ENCODE measurements around the gene DIRAS2. TPM values are rescaled to one million over a fixed set of nuclear protein-coding genes. Genes with fewer than 3 reads are reported as not detected.

The DIRAS2 gene
- total and polyA plus RNA-seq, 2 of the 13 experiments (the other 11 are each of a cell fraction or from before 2014, with no cell fraction given), result not detected

GRCh38 chr9:90684106-90684505 is 41.5 kb upstream of the DIRAS2 start:
- FAIRE-seq (no peak), ATAC-seq (no peak), DNase-seq (ENCODE audit: low spot score) (no peak)
- Histone ChIP-seq H3K27ac (ENCODE audit: extremely low read length, insufficient read depth, low read length) (no peak overlapping the region), H3K9me3 (ENCODE audit: low read length) (peaks cover 5% of the 10 kb centered on the region; the same call in 1 of the 2 replicates), H3K36me3 (replicated peaks in 1 of 2; ENCODE audit: control insufficient read depth in 1 of 2, insufficient read depth in 2 of 2, low read length in 2 of 2) (no peaks in the 10 kb centered on the region), H3K4me2 (ENCODE audit: low read depth, low read length) (no peak overlapping the region), H3K27me3 (ENCODE audit: control insufficient read depth in 1 of 2, insufficient read depth in 2 of 2, low read length in 2 of 2) (no peaks in the 10 kb centered on the region; a peak in 1 of 5 replicates), H3K9ac (ENCODE audit: insufficient read depth, low read depth, low read length) (no peak overlapping the region), H4K20me1 (ENCODE audit: insufficient read depth, low read length) (no peaks in the 10 kb centered on the region), H3K4me3 (replicated peaks in 1 of 3; ENCODE audit: insufficient read depth in 1 of 3, low read depth in 2 of 3, low read length in 3 of 3) (no peak overlapping the region), H2AFZ (ENCODE audit: low read length) (no peak overlapping the region), H3K79me2 (ENCODE audit: insufficient read depth, low read length) (no peaks in the 10 kb centered on the region), H3K4me1 (ENCODE audit: insufficient read depth, low read length) (no peaks in the 10 kb centered on the region)
- ChIA-PET POLR2A (no interaction called here), CTCF (ENCODE audit: low intra/inter-chr PET ratio, low total read pairs) (no interaction called here)
- intact Hi-C loops (cut with micrococcal nuclease; ENCODE audit: unreplicated experiment), result no loop called here
- no TSS peak for BruUV-seq (replicated peaks)
- in situ Hi-C loops (cut with HindIII; ENCODE audit: extremely low pct_ligation_motif_present, low pct_unique_long_range_greater_than_20kb), result no loop called here
- TF ChIP-seq ZMYM3 (CRISPR knock-in tag; IDR thresholded peaks at IDR 0.05) (no peak), KAT2B (IDR thresholded peaks at IDR 0.05; ENCODE audit: borderline replicate concordance, low read depth, low read length) (no peak), SUZ12 (IDR thresholded peaks at IDR 0.05; ENCODE audit: low read depth, low read length) (no peak), ZNF343 (CRISPR knock-in tag; IDR thresholded peaks at IDR 0.05) (no peak), SMC3 (IDR thresholded peaks at IDR 0.05; ENCODE audit: low read length) (no peak), EEA1 (CRISPR knock-in tag; IDR thresholded peaks at IDR 0.05; ENCODE audit: borderline replicate concordance) (no peak), MEIS1 (CRISPR knock-in tag; IDR thresholded peaks at IDR 0.05; ENCODE audit: borderline replicate concordance) (no peak)
- 7% methylated on average over 1 of the region's 1 CpG for WGBS (ENCODE audit: low lambda C conversion rate)

GRCh38 chr9:90680534-90680933 is 37.9 kb upstream of the DIRAS2 start:
- intact Hi-C loops (cut with micrococcal nuclease; ENCODE audit: unreplicated experiment) (no loop called here), in situ Hi-C loops (cut with HindIII; ENCODE audit: extremely low pct_ligation_motif_present, low pct_unique_long_range_greater_than_20kb) (no loop called here)
- WGBS (ENCODE audit: low lambda C conversion rate), result 14% methylated on average over 6 of the region's 6 CpGs
- ATAC-seq, result no peak
- no peaks in the 10 kb centered on the region for H4K20me1 ChIP-seq (ENCODE audit: insufficient read depth, low read length)
- no peak overlapping the region for H3K27ac ChIP-seq (ENCODE audit: extremely low read length, insufficient read depth, low read length)
- no peaks in the 10 kb centered on the region; a peak in 1 of 5 replicates for H3K27me3 ChIP-seq (ENCODE audit: control insufficient read depth in 1 of 2, insufficient read depth in 2 of 2, low read length in 2 of 2)
- no peak for FAIRE-seq
- H3K9me3 ChIP-seq (ENCODE audit: low read length), result no peaks in the 10 kb centered on the region
- H3K36me3 ChIP-seq (replicated peaks in 1 of 2; ENCODE audit: control insufficient read depth in 1 of 2, insufficient read depth in 2 of 2, low read length in 2 of 2), result no peaks in the 10 kb centered on the region
- no peak overlapping the region for H3K4me2 ChIP-seq (ENCODE audit: low read depth, low read length)
- CTCF ChIA-PET (ENCODE audit: low intra/inter-chr PET ratio, low total read pairs), result no interaction called here
- H3K4me1 ChIP-seq (ENCODE audit: insufficient read depth, low read length), result no peaks in the 10 kb centered on the region
- no peak overlapping the region for H3K4me3 ChIP-seq (replicated peaks in 1 of 3; ENCODE audit: insufficient read depth in 1 of 3, low read depth in 2 of 3, low read length in 3 of 3)
- no TSS peak for BruUV-seq (replicated peaks)
- H3K9ac ChIP-seq (ENCODE audit: insufficient read depth, low read depth, low read length), result no peak overlapping the region
- no peaks in the 10 kb centered on the region for H3K79me2 ChIP-seq (ENCODE audit: insufficient read depth, low read length)
- DNase-seq (ENCODE audit: low spot score), result no peak
- POLR2A ChIA-PET, result no interaction called here
- no peak overlapping the region for H2AFZ ChIP-seq (ENCODE audit: low read length)
- TF ChIP-seq CAMTA2 (CRISPR knock-in tag; IDR thresholded peaks at IDR 0.05; ENCODE audit: borderline replicate concordance) (no peak), CCDC6 (CRISPR knock-in tag; IDR thresholded peaks at IDR 0.05) (no peak), ZBTB49 (CRISPR knock-in tag; IDR thresholded peaks at IDR 0.05; ENCODE audit: borderline replicate concordance) (no peak), ZNF761 (CRISPR knock-in tag; conservative IDR thresholded peaks at IDR 0.05) (no peak), ZNF740 (CRISPR knock-in tag; IDR thresholded peaks at IDR 0.05) (no peak), FOXA1 (IDR thresholded peaks at IDR 0.05) (no peak), FOXA1 (CRISPR knock-in tag; IDR thresholded peaks at IDR 0.05) (no peak), PRPF4 (IDR thresholded peaks at IDR 0.05; ENCODE audit: low read depth, low read length, poor library complexity, severe bottlenecking) (no peak), NKX3-1 (CRISPR knock-in tag; IDR thresholded peaks at IDR 0.05) (no peak), ZNF605 (CRISPR knock-in tag; IDR thresholded peaks at IDR 0.05) (no peak), REXO4 (CRISPR knock-in tag; IDR thresholded peaks at IDR 0.05; ENCODE audit: borderline replicate concordance) (no peak), SCMH1 (CRISPR knock-in tag; IDR thresholded peaks at IDR 0.05; ENCODE audit: borderline replicate concordance) (no peak), NR2F1 (CRISPR knock-in tag; IDR thresholded peaks at IDR 0.05) (no peak)
